Left ventricle myocardium superior (tissue), 1 donor: ENCODE results near the gene SLC25A51. TPM values are rescaled to one million over a fixed set of nuclear protein-coding genes. Genes with fewer than 3 reads are reported as not detected.

Source experiments
- ATAC-seq: fragments of 200-7000 bp; cut with Tn5 transposase; one replicate; pipeline ENCODE4 v1.9.1; 2020; ENCODE audit warnings: mild to moderate bottlenecking, moderate library complexity
- DNase-seq: peaks from one replicate; pipeline ENCODE4 v3.0.0-alpha.2; 2020
- intact Hi-C: fragments of 100-400 bp; cut with micrococcal nuclease; formaldehyde crosslinking; loops from one replicate; pipeline ENCODE4 v1.11.0; 2022
- long read RNA-seq: library from polyadenylated mRNA; unstranded; transcript quantifications from one replicate; pipeline ENCODE4 v2.0.0, GENCODE V29; 2021
- total RNA-seq: library from RNA; stranded (reverse); fragmentation: NEBNext Ultra II Directional; extraction: Animal tissue kit (Norgen Biotek cat#: 25700); gene quantifications from one replicate; pipeline ENCODE4 v1.2.1, GENCODE V29; 2021
- donor health status: DM: no; HTN: yes; CAD: no; lungs with severe emphysema.

Gene SLC25A51, protein sequence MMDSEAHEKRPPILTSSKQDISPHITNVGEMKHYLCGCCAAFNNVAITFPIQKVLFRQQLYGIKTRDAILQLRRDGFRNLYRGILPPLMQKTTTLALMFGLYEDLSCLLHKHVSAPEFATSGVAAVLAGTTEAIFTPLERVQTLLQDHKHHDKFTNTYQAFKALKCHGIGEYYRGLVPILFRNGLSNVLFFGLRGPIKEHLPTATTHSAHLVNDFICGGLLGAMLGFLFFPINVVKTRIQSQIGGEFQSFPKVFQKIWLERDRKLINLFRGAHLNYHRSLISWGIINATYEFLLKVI
- 23.0 TPM for total RNA-seq
- long read RNA-seq, transcript SLC25A51-203 (4 exons, 1,871 nt), result major isoform, 8 of 15 reads
- long read RNA-seq, partial matches to known transcripts, result 2 of 15 reads
- long read RNA-seq, other reads (novel, unspliced or antisense), result 5 of 15 reads

DNA sequence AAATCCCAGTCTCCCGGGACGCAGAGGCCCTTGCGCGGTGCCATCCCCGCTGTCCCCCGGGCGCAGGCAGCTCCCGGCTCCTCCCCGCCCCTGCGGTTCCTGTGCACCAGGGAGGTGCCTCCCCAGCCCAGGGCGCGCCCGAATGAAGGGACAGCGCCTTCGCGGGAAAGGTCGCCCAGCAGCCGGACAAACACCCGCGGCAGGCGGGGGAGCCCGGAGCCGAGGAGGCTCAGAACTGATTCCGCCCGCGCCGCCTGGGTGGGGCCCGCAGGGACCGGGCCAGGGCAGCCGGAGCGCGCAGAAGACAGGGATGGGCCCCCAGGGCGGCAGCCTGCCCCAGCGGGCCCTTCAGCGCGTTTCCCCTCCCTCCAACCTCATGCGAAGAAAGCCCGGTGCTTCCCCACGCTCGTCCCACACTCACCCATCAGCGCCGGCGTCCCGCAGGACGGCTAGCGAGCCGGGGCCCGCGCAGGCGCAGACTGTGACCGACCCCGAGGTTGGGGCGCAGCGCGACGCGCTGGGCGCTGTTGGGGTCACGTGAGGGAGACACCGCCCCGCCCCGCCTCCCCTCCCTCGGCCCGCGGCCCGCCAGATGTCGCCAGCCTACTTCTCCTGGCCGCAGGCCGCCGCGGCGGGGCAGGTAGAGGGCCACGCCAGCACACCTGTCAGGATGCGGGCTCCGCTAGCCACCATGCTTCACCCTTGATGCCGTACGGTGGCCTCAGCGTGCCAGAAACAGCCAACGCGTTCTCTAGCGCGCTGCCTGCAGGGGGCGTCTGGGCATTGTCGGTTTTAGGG, at the start of gene SLC25A51:
Gene SLC25A51 (minus strand): TSS at position 481 of the 798 bp plus-strand sequence. CDS start 15,577 bp downstream, outside the sequence.
- intact Hi-C loops, result loop anchor here (10.0 kb wide), 1 partner anchor 181 kb away; no protein-coding TSS in a partner anchor
- peak; percentile 96 for DNase-seq
- ATAC-seq, result peak; percentile 96

DNA sequence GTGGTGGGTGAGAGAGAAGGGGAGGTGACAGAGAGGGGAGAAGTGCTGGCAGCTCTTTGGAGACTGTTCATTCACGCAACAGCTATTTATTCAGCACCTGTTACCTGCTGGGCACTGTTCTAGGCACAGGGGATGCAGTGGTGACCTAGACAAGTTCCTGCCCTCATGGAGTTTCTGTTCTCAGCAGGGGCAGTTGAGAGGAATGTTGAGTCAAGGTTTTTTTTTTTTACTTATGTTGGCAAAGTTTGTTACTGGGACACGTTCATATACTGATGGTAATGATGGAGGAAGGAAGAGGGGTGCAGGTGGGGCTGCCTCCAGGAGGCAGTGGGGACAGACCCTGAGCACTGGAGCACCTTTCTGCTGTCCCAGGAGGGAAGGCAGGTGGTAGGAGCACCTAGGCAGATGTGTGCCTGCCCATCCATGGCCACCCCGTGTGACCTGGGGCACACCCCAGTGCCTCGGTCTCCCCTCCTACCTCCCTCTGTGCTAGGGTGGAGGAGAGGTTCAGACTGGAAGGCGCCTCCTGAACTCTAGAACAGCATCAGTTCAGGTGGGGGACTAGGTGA, 49.4 kb upstream of the SLC25A51 start:
- DNase-seq (no peak), ATAC-seq (no peak)
- intact Hi-C loops, result loop anchor here (5.0 kb wide), 1 partner anchor 34 kb away; no protein-coding TSS in a partner anchor

DNA sequence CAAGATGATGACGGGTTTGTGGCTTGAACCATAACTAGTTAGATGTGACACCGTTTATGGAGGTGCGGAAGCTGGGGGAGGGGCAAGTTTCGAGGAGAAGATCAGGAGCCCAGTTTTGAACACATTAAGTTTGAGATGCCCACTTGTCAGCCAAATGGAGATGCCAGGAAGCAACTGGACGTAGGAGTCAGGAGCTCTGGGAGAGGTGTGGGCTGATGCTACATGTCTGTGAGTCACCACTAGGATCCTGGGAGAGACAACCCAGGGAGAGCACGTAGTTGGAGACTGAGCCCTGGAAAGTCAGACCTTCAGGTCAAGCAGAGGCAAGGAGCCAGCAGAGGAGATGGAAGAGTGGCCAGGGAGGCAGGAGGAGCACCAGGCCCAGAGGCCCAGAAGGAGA, 48.8 kb upstream of the SLC25A51 start:
- intact Hi-C loops, result loop anchor here (5.0 kb wide), 1 partner anchor 35 kb away; no protein-coding TSS in a partner anchor
- DNase-seq (no peak), ATAC-seq (no peak)

DNA sequence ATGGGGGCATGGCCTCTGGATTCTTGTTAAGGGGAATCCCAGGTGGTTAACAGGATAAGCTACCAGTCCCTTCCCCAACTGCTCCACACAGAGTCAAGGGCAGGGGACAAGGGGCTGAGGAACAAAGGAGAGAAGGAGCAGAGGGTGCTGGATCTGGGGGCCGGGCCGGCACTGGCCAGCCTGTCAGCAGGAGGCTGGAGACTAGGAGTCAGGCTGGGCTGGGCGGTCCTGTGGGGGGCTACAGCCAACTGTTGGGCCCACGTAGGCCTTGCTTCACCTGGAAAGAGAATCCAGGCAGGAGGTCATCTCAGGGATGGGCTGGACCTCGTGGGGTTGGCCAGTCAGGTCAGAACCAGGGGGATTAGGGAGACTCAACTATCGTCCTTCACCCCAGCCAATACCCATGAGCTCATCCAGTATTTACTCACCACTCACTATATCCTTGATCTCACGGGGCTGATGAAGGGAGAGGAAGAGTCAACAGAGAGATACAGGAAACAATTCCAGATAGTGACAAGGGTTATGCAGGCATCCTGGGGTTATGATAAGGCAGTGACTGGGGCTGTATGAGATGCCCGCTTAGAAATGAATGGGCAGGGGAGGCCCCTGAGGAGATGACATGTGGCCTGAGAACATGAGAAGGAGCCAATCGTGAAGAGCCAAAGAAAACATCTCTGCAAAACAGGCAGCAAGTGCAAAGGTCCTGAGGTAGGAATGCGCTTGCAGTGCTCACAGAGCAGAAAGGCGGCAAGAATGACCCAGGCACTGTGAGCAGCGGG, 47.9 kb upstream of the SLC25A51 start:
- DNase-seq (no peak), ATAC-seq (no peak)
- intact Hi-C loops, result loop anchor here (5.0 kb wide), 1 partner anchor 35 kb away; no protein-coding TSS in a partner anchor

DNA sequence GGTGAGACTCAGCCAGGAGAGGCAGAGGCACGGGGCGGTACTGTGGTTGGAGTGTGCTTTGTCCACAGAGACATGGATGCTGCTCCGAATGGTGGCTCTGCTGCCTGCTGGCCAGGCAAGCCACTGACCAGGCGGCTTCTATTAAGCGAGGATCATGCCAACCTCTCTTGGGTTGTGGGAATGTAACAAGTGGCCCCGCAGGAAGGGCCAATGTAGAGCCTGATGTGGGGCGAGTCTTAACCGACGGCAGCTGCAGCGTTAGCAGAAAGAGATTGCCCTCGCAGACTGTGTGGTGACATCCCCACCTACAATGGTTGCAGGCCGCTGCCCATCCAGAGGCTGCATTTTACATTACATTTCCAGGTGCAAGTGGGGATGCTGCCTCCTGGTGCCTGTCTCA, 46.6 kb upstream of the SLC25A51 start:
- no peak for DNase-seq
- intact Hi-C loops, result loop anchor here (5.0 kb wide), 1 partner anchor 37 kb away; no protein-coding TSS in a partner anchor
- no peak for ATAC-seq

DNA sequence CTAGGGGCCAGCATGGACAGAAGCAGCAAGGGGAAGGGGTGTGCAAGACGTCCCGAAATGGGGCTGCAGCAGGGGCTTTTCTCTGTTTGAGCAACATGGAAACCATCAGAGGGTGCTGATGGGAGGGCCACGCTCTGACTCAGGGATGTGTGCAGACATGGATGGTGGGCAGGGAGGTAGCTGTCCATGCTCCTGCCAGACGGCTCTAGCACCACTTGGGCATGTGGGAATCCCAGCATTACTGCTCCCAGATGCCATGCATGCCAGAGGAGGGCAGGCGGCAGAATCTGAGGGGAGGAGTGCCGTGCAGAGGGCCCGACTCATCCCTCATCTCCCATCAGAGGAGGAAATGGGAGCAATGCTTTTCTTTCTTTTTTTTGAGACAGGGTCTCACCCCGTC, 45.6 kb upstream of the SLC25A51 start:
- ATAC-seq (peak; percentile 28), DNase-seq (no peak)
- intact Hi-C loops, result no loop called here

DNA sequence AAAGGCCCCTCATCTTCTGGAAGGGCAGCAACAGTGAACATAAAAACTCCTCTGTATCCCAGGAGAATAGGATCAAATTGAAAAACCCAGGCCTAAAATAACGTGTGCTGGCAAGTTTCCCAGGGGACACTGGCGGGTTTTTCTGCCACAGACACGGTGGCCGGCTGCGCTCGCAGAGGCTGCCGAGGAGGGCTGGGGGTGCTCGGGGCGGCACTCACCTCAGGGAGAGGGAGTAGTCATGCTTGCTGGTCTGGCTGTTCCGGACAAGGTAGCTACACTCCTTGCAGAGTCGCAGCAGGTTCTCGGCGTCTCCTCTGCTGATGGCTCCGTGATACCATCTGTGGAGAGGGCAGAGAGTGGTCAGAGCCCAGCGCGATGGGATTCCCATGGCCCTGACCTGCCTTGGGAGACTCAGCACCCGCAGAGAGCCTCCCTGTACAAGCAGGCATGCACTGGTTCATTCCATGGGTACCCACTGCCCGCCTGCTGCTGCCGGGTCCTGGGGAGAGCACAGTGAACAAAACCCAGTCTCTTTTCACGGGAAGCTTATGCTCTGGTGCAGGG, 44.6 kb upstream of the SLC25A51 start:
- intact Hi-C loops, result no loop called here
- ATAC-seq (no peak), DNase-seq (no peak)

DNA sequence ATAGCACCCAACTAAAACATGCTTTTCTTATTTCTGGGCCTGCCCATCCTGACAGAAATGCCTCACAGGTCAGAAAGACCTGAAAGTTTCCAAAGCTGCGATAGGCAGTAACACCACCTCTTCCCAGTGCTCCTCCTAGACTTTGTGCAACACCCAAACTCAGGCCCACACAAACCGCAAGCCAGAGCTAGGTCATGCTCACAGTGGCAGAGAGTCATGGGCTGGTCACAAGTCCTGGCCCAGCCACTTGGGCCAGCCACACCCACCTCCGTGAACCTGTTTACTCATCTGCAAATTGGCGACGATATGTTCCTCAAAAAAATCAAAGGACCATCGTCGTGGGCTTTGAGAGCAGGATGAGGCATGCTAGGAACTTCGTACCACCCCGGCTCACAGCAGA, 44.0 kb upstream of the SLC25A51 start:
- DNase-seq (no peak), ATAC-seq (no peak)
- intact Hi-C loops, result no loop called here

DNA sequence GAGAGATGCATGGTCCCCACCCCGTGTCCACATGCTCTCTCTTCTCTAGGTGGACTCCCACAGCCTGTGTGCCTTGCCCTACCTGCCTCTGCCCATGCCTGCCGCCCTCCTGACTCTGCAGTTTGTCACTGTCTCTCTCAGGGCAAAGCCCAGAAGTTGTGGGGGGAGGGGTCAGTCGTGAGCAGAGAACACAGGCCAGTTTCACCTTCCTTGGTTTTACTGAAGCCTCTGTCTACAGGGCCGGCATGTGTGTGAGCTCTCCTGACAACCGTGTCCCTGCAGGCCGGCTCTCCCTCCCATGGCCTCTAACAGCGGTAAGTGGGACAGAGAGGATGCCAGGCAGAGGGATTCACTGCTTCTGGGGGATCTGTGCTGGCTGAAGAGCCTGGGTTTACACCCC, 43.5 kb upstream of the SLC25A51 start:
- DNase-seq, result no peak
- no peak for ATAC-seq
- intact Hi-C loops, result no loop called here

DNA sequence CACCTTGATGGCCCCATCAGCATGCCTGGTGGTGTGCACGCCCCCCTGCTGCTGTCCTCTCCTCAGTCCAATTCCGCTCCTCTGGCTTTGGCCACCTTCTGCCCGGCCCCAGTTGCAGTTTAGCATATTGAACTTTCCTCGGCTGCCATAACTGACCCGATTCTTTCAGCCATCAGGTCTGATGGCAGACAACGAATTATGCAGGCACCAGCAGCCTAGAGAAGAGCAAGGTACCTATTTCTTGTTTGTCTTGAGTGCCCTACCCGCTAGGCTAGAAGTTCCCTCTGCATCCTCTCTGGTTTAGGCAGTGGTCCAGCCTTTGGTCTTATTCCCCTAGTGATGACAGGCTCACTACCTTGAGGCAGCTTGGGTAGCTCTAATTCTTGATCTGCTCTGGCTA, 43.0 kb upstream of the SLC25A51 start:
- intact Hi-C loops, result no loop called here
- ATAC-seq (no peak), DNase-seq (no peak)

DNA sequence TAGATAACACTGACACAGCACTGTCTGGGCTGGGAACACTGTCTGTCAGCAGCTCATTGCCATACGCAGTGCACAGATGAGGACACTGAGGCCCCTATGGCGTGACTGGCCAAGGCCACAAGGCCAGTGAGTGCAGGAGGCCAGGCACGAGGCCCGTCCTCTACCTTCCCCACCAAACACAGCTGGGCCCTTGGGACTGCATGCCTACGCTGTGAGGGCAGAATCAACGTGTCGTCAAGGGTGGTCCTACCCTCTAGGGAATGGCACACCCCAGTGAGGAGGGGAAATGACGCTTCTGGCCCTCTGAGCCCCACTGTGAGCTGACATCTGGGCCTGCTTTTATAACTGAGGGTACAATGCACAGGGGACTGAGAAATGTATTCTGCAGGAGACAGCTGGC, 42.1 kb upstream of the SLC25A51 start:
- ATAC-seq (no peak), DNase-seq (no peak)
- intact Hi-C loops, result no loop called here

DNA sequence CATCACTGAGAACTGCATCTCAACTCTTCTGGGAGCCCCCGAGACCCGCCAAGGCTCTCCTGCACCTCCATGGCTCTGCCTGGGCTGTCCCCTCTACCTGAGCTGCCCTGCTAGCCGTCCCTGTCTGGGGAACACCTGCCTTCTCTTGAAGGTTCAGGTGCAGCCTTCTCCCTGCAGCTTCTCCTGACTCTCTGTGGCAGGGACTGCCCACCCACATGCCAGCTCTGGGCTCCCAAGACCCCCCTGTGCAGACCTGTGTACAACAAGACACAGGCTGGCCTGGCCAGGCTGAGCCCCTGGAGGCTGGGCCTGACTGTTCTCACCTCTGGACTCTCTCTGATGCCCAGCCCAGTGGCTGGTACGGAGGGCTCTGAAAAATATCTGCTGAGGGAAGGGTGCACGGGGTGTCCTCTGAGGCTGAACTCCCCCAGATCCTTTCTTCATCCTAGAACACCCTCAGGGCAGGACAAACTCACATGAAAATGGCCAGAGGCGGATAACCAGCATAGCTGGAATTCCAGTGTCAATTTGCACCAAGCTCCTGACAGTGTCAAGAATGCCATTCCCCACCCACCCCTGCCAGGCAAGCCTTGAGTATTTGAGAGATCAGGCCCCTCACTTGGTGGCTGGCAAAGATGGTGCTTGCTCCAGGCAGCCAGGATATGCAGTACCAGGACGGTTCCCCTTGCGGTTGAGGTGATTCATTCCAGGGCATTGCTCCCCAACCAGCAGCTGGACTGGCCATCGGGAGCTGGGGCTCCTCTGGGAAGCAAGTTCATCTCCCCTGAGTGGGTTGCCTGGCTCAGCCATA, 40.9 kb upstream of the SLC25A51 start:
- intact Hi-C loops, result no loop called here
- ATAC-seq, result peak; percentile 27
- no peak for DNase-seq

DNA sequence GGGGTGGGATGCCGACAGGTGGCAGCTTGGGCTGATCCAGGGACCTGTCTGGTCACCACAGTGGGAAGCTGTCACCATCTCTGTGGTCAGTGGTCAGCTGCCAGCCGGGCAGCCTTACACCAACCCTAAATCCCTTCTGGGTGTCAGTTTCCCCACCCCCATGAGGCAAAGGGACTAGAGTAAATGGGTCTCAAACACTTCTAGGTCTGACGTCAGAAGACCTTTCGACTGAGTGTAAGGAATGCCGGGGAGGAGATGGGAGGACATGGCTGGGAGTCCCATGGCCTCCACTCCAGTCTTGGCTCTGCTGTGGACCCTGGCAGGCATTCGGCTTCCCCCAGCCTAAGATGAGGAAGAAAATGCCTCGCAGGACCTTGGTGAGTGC, 40.3 kb upstream of the SLC25A51 start:
- intact Hi-C loops, result no loop called here
- no peak for ATAC-seq
- no peak for DNase-seq

DNA sequence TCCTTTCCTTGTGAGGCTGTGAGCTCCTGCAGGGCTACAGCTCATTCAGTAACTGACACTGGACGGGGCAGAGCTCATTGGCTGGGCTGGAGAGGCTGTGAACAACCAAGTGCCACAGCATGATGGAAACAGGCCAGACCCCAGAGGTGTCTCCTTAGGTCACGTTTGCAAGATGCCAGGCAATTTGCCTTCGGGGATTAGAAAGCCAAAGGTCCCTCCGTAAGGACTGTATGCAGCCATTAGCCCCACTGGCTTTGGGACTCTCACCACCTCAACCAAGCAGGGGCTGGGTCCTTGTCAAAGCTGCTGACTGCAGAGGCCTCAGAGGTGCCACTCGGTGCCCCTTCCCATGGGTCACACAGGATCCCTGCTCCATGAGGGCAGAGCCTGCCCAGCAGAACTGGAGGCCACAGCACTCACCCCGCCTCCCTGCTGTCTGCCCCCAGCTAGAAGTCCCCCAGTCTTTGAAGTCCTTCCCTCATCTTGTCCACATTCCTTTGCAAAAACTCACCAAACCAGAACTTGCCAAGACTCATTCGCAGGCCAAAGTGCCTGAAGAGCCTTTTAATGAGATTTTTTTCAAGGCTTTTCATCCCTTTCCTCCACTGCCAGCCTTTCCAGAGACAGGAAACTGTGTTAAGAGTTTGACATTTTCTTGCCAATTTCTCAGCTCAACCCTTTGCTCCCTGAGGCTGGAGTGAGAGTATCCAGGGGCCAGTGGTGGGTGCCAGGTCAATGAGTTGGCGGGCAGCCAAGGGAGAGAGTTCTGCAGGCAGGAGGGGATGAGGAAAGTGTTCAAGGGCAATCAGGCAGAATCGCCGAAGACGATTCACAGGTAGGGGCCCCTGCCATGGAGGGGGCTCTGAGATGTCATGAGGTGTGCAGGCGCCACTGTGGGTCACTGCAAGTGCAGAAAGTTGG, 39.7 kb upstream of the SLC25A51 start:
- DNase-seq (peak; percentile 50), ATAC-seq (peak; percentile 72)
- intact Hi-C loops, result no loop called here

DNA sequence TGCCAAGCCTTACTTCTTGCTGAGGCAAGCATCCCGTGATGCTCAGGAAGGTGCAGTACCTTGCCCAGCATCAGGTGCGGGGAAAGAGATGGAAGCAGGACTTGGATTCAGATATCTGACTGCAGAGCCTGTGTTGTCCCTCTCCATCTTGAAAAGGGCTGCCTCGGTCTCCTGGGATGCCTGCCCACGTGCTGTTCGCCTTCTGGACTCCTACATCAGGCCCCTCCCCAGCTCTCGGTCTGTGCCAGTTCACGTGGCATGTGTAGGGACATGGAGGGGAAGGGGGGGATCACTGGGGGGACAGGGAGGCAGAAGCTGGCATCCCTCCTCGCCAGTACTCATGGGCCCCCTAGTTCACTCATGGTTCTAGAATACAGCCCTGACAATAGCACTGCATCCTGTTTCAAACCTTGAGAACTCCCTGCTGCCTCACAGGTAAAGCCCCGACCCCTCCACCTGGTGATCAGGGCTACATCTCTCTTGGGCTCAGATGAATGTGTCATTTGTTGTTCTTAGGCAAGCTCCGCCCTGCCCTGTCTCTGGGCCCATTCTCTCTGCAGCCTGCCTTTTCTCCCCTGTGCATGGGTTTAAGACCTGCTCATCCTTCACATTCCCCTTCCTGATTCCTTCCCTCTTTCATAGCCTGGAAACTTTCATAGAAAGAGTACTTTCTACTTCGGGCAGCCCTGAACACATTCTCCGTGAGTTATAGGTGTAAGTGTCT, 38.9 kb upstream of the SLC25A51 start:
- intact Hi-C loops, result no loop called here
- DNase-seq (no peak), ATAC-seq (no peak)

DNA sequence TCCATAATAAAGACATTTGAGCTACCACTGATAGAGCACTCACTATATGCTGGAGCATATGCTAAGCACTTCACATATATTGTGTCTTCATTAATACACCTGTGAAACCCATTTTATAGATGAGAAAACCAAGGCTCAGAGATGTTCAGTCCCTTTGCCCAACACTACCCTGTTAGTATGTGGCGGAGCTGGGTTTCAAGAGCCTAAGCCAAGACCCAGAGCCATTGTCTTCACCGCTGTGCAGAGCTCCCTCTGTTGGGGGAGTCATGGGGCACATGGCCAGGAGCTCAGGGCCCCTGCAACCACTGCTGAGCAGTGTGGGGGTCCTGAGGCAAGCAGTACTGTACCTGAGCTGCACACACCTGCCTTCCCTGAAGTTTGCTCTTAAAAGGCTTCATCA, 37.3 kb upstream of the SLC25A51 start:
- no peak for DNase-seq
- intact Hi-C loops, result no loop called here

More for the DNA sequence above, 37.3 kb upstream of the SLC25A51 start:
- ATAC-seq, result no peak
